WTC11 (cell line): ENCODE results near the gene ZBTB47. TPM values are rescaled to one million over a fixed set of nuclear protein-coding genes. Genes with fewer than 3 reads are reported as not detected.

Experiments used
- ATAC-seq: fragments of 200-7000 bp; cut with Tn5 transposase; 2 replicates; pipeline ENCODE4 v1.10.0; 2021; ENCODE audit warnings: mild to moderate bottlenecking, moderate library complexity
- CTCF ChIA-PET: fragments of 300-600 bp; sonication (Branson Sonifier 250); formaldehyde crosslinking; loops from one replicate; lab custom pipeline; 2021; ENCODE audit warnings: antibody characterized with exemption; lab: Charles Lee
- POLR2A ChIA-PET: fragments of 350-600 bp; sonication (Branson Sonifier 250); formaldehyde crosslinking; loops from one replicate; lab custom pipeline; 2021; ENCODE audit warnings: antibody characterized with exemption; lab: Charles Lee
- DNase-seq: peaks from one replicate; pipeline ENCODE4 v3.0.0; 2021; ENCODE audit warnings: low spot score
- H3K27ac Mint-ChIP-seq: 2 replicates; pipeline ENCODE4 v1.8.0; 2021; ENCODE audit warnings: mixed read lengths
- H3K27me3 Mint-ChIP-seq: 2 replicates; pipeline ENCODE4 v1.8.0; 2021; ENCODE audit warnings: low read depth, mild to moderate bottlenecking, moderate library complexity, mixed read lengths
- H3K36me3 Mint-ChIP-seq: 2 replicates; pipeline ENCODE4 v1.8.0; 2021; ENCODE audit warnings: mixed read lengths
- H3K4me1 Mint-ChIP-seq: 2 replicates; pipeline ENCODE4 v1.8.0; 2022; ENCODE audit warnings: mixed read lengths
- H3K4me3 Mint-ChIP-seq: 2 replicates; pipeline ENCODE4 v1.8.0; 2021; ENCODE audit warnings: mild to moderate bottlenecking, moderate library complexity, mixed read lengths
- H3K9me3 Mint-ChIP-seq: 2 replicates; pipeline ENCODE4 v1.8.0; 2021; ENCODE audit warnings: mixed read lengths
- ATF2 ChIP-seq: sonication (generic); formaldehyde crosslinking; IDR thresholded peaks from 2 replicates; pipeline ENCODE4 v1.8.1; 2022; ENCODE audit warnings: low read depth, missing genetic modification reagents, borderline replicate concordance
- CBFB ChIP-seq: sonication (generic); formaldehyde crosslinking; IDR thresholded peaks from 2 replicates; pipeline ENCODE4 v1.8.1; 2022; ENCODE audit warnings: mild to moderate bottlenecking, low read depth, missing genetic modification reagents
- CDX4 ChIP-seq: fragments of 250-450 bp; sonication (Bioruptor Pico); IDR thresholded peaks from 2 replicates; pipeline ENCODE4 v1.9.0; 2021; ENCODE audit warnings: moderate library complexity, mild to moderate bottlenecking, inconsistent platforms, borderline replicate concordance
- CREM ChIP-seq: sonication (generic); formaldehyde crosslinking; IDR thresholded peaks from 2 replicates; pipeline ENCODE4 v1.8.1; 2022; ENCODE audit warnings: mild to moderate bottlenecking, missing genetic modification reagents, moderate library complexity
- ESRRA ChIP-seq: sonication (generic); formaldehyde crosslinking; IDR thresholded peaks from 2 replicates; pipeline ENCODE4 v1.8.1; 2022; ENCODE audit warnings: mild to moderate bottlenecking, missing genetic modification reagents, borderline replicate concordance
- FOXJ3 ChIP-seq: sonication (generic); formaldehyde crosslinking; IDR thresholded peaks from 2 replicates; pipeline ENCODE4 v1.9.0; 2021; ENCODE audit warnings: missing genetic modification reagents, mild to moderate bottlenecking, borderline replicate concordance
- FOXP4 ChIP-seq: sonication (generic); formaldehyde crosslinking; IDR thresholded peaks from 2 replicates; pipeline ENCODE4 v1.8.0; 2022; ENCODE audit warnings: mild to moderate bottlenecking, missing genetic modification reagents
- GABPB1 ChIP-seq: sonication (generic); formaldehyde crosslinking; IDR thresholded peaks from 2 replicates; pipeline ENCODE4 v1.8.1; 2023; ENCODE audit warnings: mild to moderate bottlenecking, missing genetic modification reagents
- GRHL2 ChIP-seq: fragments of 250-450 bp; sonication (Bioruptor Pico); IDR thresholded peaks from 2 replicates; pipeline ENCODE4 v1.8.0; 2022; ENCODE audit warnings: mild to moderate bottlenecking, moderate library complexity; ENCODE audit not compliant: insufficient replicate concordance, severe bottlenecking
- HMGA2 ChIP-seq: fragments of 250-450 bp; sonication (Bioruptor Pico); IDR thresholded peaks from 2 replicates; pipeline ENCODE4 v1.4.0; 2021; ENCODE audit warnings: mild to moderate bottlenecking, moderate library complexity
- IRF1 ChIP-seq: sonication (generic); formaldehyde crosslinking; IDR thresholded peaks from 2 replicates; pipeline ENCODE4 v1.8.0; 2023; ENCODE audit warnings: missing genetic modification reagents
- IRF2 ChIP-seq: sonication (generic); formaldehyde crosslinking; IDR thresholded peaks from 2 replicates; pipeline ENCODE4 v1.8.0; 2022; ENCODE audit warnings: low read depth, missing genetic modification reagents, borderline replicate concordance
- JAZF1 ChIP-seq: fragments of 250-450 bp; sonication (Bioruptor Pico); IDR thresholded peaks from 2 replicates; pipeline ENCODE4 v1.9.0; 2021; ENCODE audit warnings: moderate library complexity, mild to moderate bottlenecking, inconsistent platforms
- MYBL2 ChIP-seq: sonication (generic); formaldehyde crosslinking; IDR thresholded peaks from 2 replicates; pipeline ENCODE4 v1.8.1; 2023; ENCODE audit warnings: mild to moderate bottlenecking, moderate library complexity, missing genetic modification reagents
- NR2C2 ChIP-seq: sonication (generic); formaldehyde crosslinking; IDR thresholded peaks from 2 replicates; pipeline ENCODE4 v1.8.0; 2022; ENCODE audit warnings: mild to moderate bottlenecking, missing genetic modification reagents
- PRRX2 ChIP-seq: fragments of 250-450 bp; sonication (Bioruptor Pico); IDR thresholded peaks from 2 replicates; pipeline ENCODE4 v1.8.0; 2021; ENCODE audit warnings: mild to moderate bottlenecking
- RORB ChIP-seq: fragments of 250-450 bp; sonication (Bioruptor Pico); IDR thresholded peaks from 2 replicates; pipeline ENCODE4 v1.9.0; 2021; ENCODE audit warnings: mild to moderate bottlenecking
- USF1 ChIP-seq: sonication (generic); formaldehyde crosslinking; IDR thresholded peaks from 2 replicates; pipeline ENCODE4 v1.8.0; 2022; ENCODE audit warnings: mild to moderate bottlenecking, missing genetic modification reagents
- ZNF219 ChIP-seq: sonication (generic); formaldehyde crosslinking; IDR thresholded peaks from 2 replicates; pipeline ENCODE4 v1.8.0; 2023; ENCODE audit warnings: missing genetic modification reagents, mild to moderate bottlenecking, borderline replicate concordance
- ZNF532 ChIP-seq: fragments of 250-450 bp; sonication (Bioruptor Pico); IDR thresholded peaks from 2 replicates; pipeline ENCODE4 v1.9.0; 2021; ENCODE audit warnings: mild to moderate bottlenecking, borderline replicate concordance
- ZSCAN18 ChIP-seq: fragments of 250-450 bp; sonication (Bioruptor Pico); IDR thresholded peaks from 2 replicates; pipeline ENCODE4 v2.1.2; 2022; ENCODE audit warnings: mild to moderate bottlenecking, moderate library complexity
- total RNA-seq: library from RNA; stranded (reverse); gene quantifications from 3 replicates; pipeline ENCODE4 v1.2.3, GENCODE V29; 2021

Gene ZBTB47
- total RNA-seq, 1 experiment from 2014 or later: 5.2 TPM

- TF ChIP-seq ZNF532 (no peak), ZSCAN18 (CRISPR knock-in tag) (no peak), JAZF1 (CRISPR knock-in tag) (no peak), USF1 (no peak), MYBL2 (CRISPR knock-in tag) (no peak)
Observed at GRCh38 chr3:42661593-42662022, 8.1 kb downstream of the ZBTB47 start (continued).

GRCh38 chr3:42662037-42662812 is 8.7 kb downstream of the ZBTB47 start:
- ATAC-seq (no peak), DNase-seq (no peak)
- H3K27ac Mint-ChIP-seq: no peak overlapping the region
- ChIA-PET POLR2A (interaction anchor here (0.5 kb wide), 1 partner anchor 13 kb away, joined by 3 read pairs; no protein-coding TSS in a partner anchor), CTCF (interaction anchor here (1.4 to 2.6 kb wide), 4 partner anchors 72 to 114 kb away, joined by 3 to 16 read pairs (median 7); no protein-coding TSS in a partner anchor)
- no peaks in the 10 kb centered on the region for H3K9me3 Mint-ChIP-seq
- H3K4me1 Mint-ChIP-seq: peaks cover 5% of the 10 kb centered on the region
- H3K27me3 Mint-ChIP-seq: no peaks in the 10 kb centered on the region
- TF ChIP-seq FOXJ3 (no peak), ZNF219 (CRISPR knock-in tag) (no peak), PRRX2 (no peak), CREM (CRISPR knock-in tag) (no peak), GABPB1 (CRISPR knock-in tag) (no peak), FOXP4 (no peak), ESRRA (no peak), USF1 (no peak), ATF2 (CRISPR knock-in tag) (no peak), GRHL2 (no peak), NR2C2 (CRISPR knock-in tag) (no peak), IRF1 (CRISPR knock-in tag) (no peak), RORB (no peak), HMGA2 (CRISPR knock-in tag) (no peak), CBFB (CRISPR knock-in tag) (no peak), CDX4 (CRISPR knock-in tag) (no peak), IRF2 (CRISPR knock-in tag) (no peak)
- H3K36me3 Mint-ChIP-seq: no peaks in the 10 kb centered on the region; the same call in 1 of the 2 replicates
- H3K4me3 Mint-ChIP-seq: no peak overlapping the region
